ENCODE data around the gene CERKL.
A peak's percentile ranks its signal among the peaks of the same experiment; 100 is the strongest.

- TF ChIP-seq EZH2phosphoT487 (IDR thresholded peaks at IDR 0.05) (peak; percentile 71), CTCF (IDR thresholded peaks at IDR 0.05) (peak; percentile 34)
Measured at GRCh38 chr2:181656450-181657291, at the start of gene CERKL.
